ENCODE data around the gene INTS15.

The INTS15 gene

DNA sequence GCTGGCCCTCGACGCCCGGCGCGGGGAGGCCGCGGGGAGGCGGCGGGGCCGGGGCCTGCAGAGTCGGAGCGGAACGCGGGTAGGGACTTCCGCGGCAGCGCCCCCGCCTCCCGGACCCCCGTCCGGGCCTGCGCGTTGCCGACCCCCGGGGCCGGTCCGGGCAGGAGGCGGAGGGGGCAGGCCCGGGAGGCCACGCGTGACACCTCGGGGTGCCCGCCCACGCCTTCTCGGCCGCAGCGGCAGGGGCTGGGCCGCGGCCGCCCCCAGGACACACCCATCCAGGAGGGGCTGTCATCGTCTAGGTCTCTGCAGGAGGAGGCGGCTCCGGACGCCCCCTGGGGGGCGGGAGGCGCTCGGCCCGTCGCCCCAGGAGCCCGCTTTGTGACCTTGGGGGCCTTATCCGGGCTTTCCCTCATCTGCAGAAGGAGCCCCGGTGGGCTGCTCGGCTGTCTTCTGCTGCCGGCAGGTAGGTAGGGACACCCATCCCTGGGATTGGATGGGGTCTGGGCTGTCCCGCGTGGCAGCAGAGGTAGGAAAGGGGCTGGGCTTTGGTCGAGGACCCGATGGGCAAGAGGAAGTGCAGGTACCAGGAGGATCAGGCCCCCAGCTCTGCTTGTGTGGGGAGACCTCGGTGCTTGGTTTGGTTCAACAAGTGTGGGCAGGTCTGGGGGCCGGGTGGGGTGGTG, 47.9 kb downstream of the INTS15 start:
- ATAC-seq (ENCODE audit: insufficient read depth, low read depth) (peak; percentile 84), DNase-seq (peak; percentile 72)
- H3K36me3 ChIP-seq (ENCODE audit: insufficient read depth, low read length), result peaks cover 42% of the 10 kb centered on the region
- no peaks in the 10 kb centered on the region for H3K9me3 ChIP-seq (ENCODE audit: insufficient read depth, low read length, severe bottlenecking)
- H3K4me1 ChIP-seq (ENCODE audit: insufficient read depth, low read length), result peaks cover 39% of the 10 kb centered on the region
- H3K4me3 ChIP-seq (ENCODE audit: low read depth in 1 of 2, low read length in 2 of 2), result peak overlapping the region; percentile 73 to 98
- peak overlapping the region; percentile 69 for H3K27ac ChIP-seq (ENCODE audit: low read length)
- TF ChIP-seq, protein P1, sequence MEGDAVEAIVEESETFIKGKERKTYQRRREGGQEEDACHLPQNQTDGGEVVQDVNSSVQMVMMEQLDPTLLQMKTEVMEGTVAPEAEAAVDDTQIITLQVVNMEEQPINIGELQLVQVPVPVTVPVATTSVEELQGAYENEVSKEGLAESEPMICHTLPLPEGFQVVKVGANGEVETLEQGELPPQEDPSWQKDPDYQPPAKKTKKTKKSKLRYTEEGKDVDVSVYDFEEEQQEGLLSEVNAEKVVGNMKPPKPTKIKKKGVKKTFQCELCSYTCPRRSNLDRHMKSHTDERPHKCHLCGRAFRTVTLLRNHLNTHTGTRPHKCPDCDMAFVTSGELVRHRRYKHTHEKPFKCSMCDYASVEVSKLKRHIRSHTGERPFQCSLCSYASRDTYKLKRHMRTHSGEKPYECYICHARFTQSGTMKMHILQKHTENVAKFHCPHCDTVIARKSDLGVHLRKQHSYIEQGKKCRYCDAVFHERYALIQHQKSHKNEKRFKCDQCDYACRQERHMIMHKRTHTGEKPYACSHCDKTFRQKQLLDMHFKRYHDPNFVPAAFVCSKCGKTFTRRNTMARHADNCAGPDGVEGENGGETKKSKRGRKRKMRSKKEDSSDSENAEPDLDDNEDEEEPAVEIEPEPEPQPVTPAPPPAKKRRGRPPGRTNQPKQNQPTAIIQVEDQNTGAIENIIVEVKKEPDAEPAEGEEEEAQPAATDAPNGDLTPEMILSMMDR (IDR thresholded peaks at IDR 0.05; ENCODE audit: borderline replicate concordance, extremely low read depth, low read length, poor library complexity, severe bottlenecking), result peak; percentile 66
- TF ChIP-seq EZH2 (IDR thresholded peaks at IDR 0.05; ENCODE audit: borderline replicate concordance, low read depth, low read length, severe bottlenecking), result no peak
- H4K20me1 ChIP-seq (ENCODE audit: insufficient read depth, low read length), result peaks cover 38% of the 10 kb centered on the region
- peaks cover 54% of the 10 kb centered on the region for H3K79me2 ChIP-seq (ENCODE audit: insufficient read depth, low read length)
- peak overlapping the region; percentile 99 for H3K4me2 ChIP-seq (ENCODE audit: insufficient read depth, low read length)
- H3K9ac ChIP-seq (ENCODE audit: low read depth, low read length), result peak overlapping the region; percentile 94
- H3K27me3 ChIP-seq (ENCODE audit: insufficient read depth, low read length, poor library complexity), result no peaks in the 10 kb centered on the region
- H2AFZ ChIP-seq (ENCODE audit: low read depth, low read length), result peak overlapping the region; percentile 77

DNA sequence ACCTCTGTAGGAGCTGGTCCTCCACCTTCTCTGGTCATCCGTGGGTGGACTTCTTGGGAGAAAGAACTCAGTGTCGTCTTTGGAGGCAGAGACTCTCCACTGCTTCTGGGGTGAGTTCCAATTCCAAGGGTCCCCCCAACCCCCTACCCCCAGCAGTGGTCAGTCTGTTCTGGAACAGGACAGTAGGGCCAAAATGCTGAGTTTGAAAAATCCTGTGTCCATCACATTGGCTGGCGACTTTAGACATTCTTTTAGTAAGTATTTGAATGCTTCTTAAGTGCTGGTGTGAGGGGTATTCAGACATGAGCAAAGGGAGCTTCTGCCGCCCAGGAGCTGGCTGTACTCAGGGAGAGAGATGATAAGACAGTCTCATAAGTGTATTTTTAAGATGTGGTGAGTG, 49.2 kb downstream of the INTS15 start:
- ATAC-seq (ENCODE audit: insufficient read depth, low read depth) (no peak), DNase-seq (no peak)
- H3K4me3 ChIP-seq (ENCODE audit: low read depth in 1 of 2, low read length in 2 of 2), result peak overlapping the region in 1 of 2 experiments; percentile 98; a peak in 1 of 4 replicates
- H3K9me3 ChIP-seq (ENCODE audit: insufficient read depth, low read length, severe bottlenecking), result no peaks in the 10 kb centered on the region
- peak overlapping the region; percentile 99; the same call in 1 of the 2 replicates for H3K4me2 ChIP-seq (ENCODE audit: insufficient read depth, low read length)
- H3K79me2 ChIP-seq (ENCODE audit: insufficient read depth, low read length), result peaks cover 61% of the 10 kb centered on the region
- H3K9ac ChIP-seq (ENCODE audit: low read depth, low read length), result peak overlapping the region; percentile 94; the same call in 1 of the 2 replicates
- no peak overlapping the region for H2AFZ ChIP-seq (ENCODE audit: low read depth, low read length)
- H4K20me1 ChIP-seq (ENCODE audit: insufficient read depth, low read length), result peaks cover 51% of the 10 kb centered on the region
- H3K27me3 ChIP-seq (ENCODE audit: insufficient read depth, low read length, poor library complexity), result no peaks in the 10 kb centered on the region
- peaks cover 39% of the 10 kb centered on the region for H3K4me1 ChIP-seq (ENCODE audit: insufficient read depth, low read length)
- no peak overlapping the region for H3K27ac ChIP-seq (ENCODE audit: low read length)
- H3K36me3 ChIP-seq (ENCODE audit: insufficient read depth, low read length), result peaks cover 55% of the 10 kb centered on the region
- no peak for TF ChIP-seq EZH2 (IDR thresholded peaks at IDR 0.05; ENCODE audit: borderline replicate concordance, low read depth, low read length, severe bottlenecking)
- TF ChIP-seq, protein P1 (IDR thresholded peaks at IDR 0.05; ENCODE audit: borderline replicate concordance, extremely low read depth, low read length, poor library complexity, severe bottlenecking), result no peak

DNA sequence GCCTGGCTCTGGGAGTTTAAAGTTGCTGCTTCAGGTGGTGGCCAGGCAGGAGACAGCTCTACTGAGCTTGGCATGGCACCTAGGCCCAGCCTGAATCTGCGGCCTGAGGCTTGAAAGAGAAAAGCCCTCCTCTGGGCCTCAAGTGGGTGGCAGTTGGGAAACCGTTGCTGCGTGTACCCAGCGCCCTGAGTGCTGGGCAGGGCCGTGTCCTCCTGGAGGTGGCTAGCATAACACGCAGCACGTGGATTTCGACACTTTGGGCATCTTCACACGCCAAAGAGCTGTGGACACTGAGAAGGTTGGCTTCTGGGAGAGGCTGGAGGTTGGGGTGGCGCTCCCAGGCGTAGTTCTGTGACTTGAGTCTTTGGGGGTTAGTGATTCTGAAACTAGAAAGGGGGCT, 49.8 kb downstream of the INTS15 start:
- H3K9me3 ChIP-seq (ENCODE audit: insufficient read depth, low read length, severe bottlenecking), result no peaks in the 10 kb centered on the region
- peaks cover 62% of the 10 kb centered on the region for H3K79me2 ChIP-seq (ENCODE audit: insufficient read depth, low read length)
- peak overlapping the region; percentile 32 for H3K27ac ChIP-seq (ENCODE audit: low read length)
- DNase-seq, result no peak
- peak overlapping the region in 1 of 2 experiments; percentile 26; a peak in 1 of 4 replicates for H3K4me3 ChIP-seq (ENCODE audit: low read depth in 1 of 2, low read length in 2 of 2)
- no peaks in the 10 kb centered on the region for H3K27me3 ChIP-seq (ENCODE audit: insufficient read depth, low read length, poor library complexity)
- H2AFZ ChIP-seq (ENCODE audit: low read depth, low read length), result no peak overlapping the region
- H3K9ac ChIP-seq (ENCODE audit: low read depth, low read length), result 0 out of 2 replicates have a peak overlapping the region, but pooled peaks have one; percentile 21
- H4K20me1 ChIP-seq (ENCODE audit: insufficient read depth, low read length), result peaks cover 57% of the 10 kb centered on the region
- peaks cover 61% of the 10 kb centered on the region for H3K36me3 ChIP-seq (ENCODE audit: insufficient read depth, low read length)
- peaks cover 39% of the 10 kb centered on the region for H3K4me1 ChIP-seq (ENCODE audit: insufficient read depth, low read length)
- peak overlapping the region; percentile 99; the same call in 1 of the 2 replicates for H3K4me2 ChIP-seq (ENCODE audit: insufficient read depth, low read length)
- ATAC-seq (ENCODE audit: insufficient read depth, low read depth), result no peak
- TF ChIP-seq, protein P1 (IDR thresholded peaks at IDR 0.05; ENCODE audit: borderline replicate concordance, extremely low read depth, low read length, poor library complexity, severe bottlenecking), result no peak

Measured in DND-41 (cell line).